ENCODE measurements around the gene FCHSD2. TPM values are rescaled to one million over a fixed set of nuclear protein-coding genes. Genes with fewer than 3 reads are reported as not detected.

FCHSD2 gene
- total and polyA plus RNA-seq, 2 of the 8 experiments (the other 6 are each of a cell fraction or from before 2014, with no cell fraction given): 4.1 to 7.8 TPM

GRCh38 chr11:72927380-72927779 is 214.7 kb downstream of the FCHSD2 start:
- H3K36me3 ChIP-seq (ENCODE audit: control insufficient read depth in 2 of 4, insufficient read depth in 4 of 4, low read length in 3 of 4): no peaks in the 10 kb centered on the region
- CTCF ChIA-PET (ENCODE audit: partially characterized antibody): interaction anchor here (0.6 kb wide), 1 partner anchor 63 kb away, joined by 3 read pairs; no protein-coding TSS in a partner anchor

More at GRCh38 chr11:72927380-72927779, 214.7 kb downstream of the FCHSD2 start:
- TF ChIP-seq EP300 (IDR thresholded peaks at IDR 0.05; ENCODE audit: borderline replicate concordance in 1 of 2, low read depth in 2 of 2, low read length in 2 of 2) (no peak), TCF12 (IDR thresholded peaks at IDR 0.05; ENCODE audit: low read depth, low read length) (no peak), RNF2 (IDR thresholded peaks at IDR 0.05; ENCODE audit: borderline replicate concordance, low read depth, low read length, missing control alignments, poor library complexity, severe bottlenecking) (no peak), KDM5A (IDR thresholded peaks at IDR 0.05; ENCODE audit: low read length) (no peak), GABPA (IDR thresholded peaks at IDR 0.05; ENCODE audit: borderline replicate concordance, insufficient read depth, low read length) (no peak)
- Histone ChIP-seq H2BK120ac (replicated peaks; ENCODE audit: low read depth, low read length) (no peak overlapping the region), H3K14ac (ENCODE audit: insufficient read length) (no peak overlapping the region), H2BK5ac (ENCODE audit: low read depth, low read length) (no peak overlapping the region), H3K79me1 (ENCODE audit: low read depth, low read length) (no peaks in the 10 kb centered on the region), H2BK12ac (ENCODE audit: low read depth, low read length) (no peak overlapping the region), H3K23me2 (ENCODE audit: low read depth, low read length) (no peaks in the 10 kb centered on the region), H2AK5ac (ENCODE audit: low read depth, low read length) (no peak overlapping the region), H3K4me1 (replicated peaks in 1 of 4; ENCODE audit: control insufficient read depth in 3 of 4, insufficient read depth in 4 of 4, low read length in 3 of 4) (no peaks in the 10 kb centered on the region; a peak in 1 of 7 replicates), H2AFZ (ENCODE audit: low read length) (no peak overlapping the region), H3K4ac (replicated peaks; ENCODE audit: insufficient read length, low read depth, low read length) (no peak overlapping the region), H3K27ac (ENCODE audit: low read depth, low read length) (no peak overlapping the region), H3K27me3 (replicated peaks in 1 of 4; ENCODE audit: control insufficient read depth in 3 of 4, extremely low read depth in 1 of 4, insufficient read depth in 3 of 4, low read length in 3 of 4) (no peaks in the 10 kb centered on the region), H3K4me2 (ENCODE audit: insufficient read depth in 1 of 2, low read depth in 2 of 2, low read length in 2 of 2) (no peak overlapping the region), H3K23ac (ENCODE audit: insufficient read length) (no peak overlapping the region), H3K9me3 (ENCODE audit: insufficient read depth in 2 of 2, low read depth in 1 of 2, low read length in 1 of 2) (no peaks in the 10 kb centered on the region), H3K9ac (replicated peaks in 1 of 4; ENCODE audit: extremely low read depth in 1 of 4, low read depth in 3 of 4, low read length in 3 of 4) (no peak overlapping the region), H3K18ac (ENCODE audit: extremely low read depth, low read length) (no peak overlapping the region), H2BK15ac (ENCODE audit: low read length) (no peak overlapping the region), H3K79me2 (ENCODE audit: control insufficient read depth in 1 of 2, insufficient read depth in 2 of 2, low read length in 2 of 2) (no peaks in the 10 kb centered on the region), H4K20me1 (replicated peaks in 1 of 2; ENCODE audit: control insufficient read depth in 1 of 2, insufficient read depth in 2 of 2, low read length in 2 of 2) (no peaks in the 10 kb centered on the region), H4K91ac (replicated peaks; ENCODE audit: insufficient read length, low read length) (no peak overlapping the region), H3K56ac (replicated peaks; ENCODE audit: insufficient read length, low read depth, low read length) (no peak overlapping the region), H2BK20ac (ENCODE audit: low read length) (no peak overlapping the region), H4K5ac (ENCODE audit: insufficient read length, low read depth, low read length) (no peak overlapping the region), H3K4me3 (ENCODE audit: extremely low read depth in 1 of 4, insufficient read depth in 2 of 4, low read depth in 3 of 4, low read length in 4 of 4) (no peak overlapping the region), H4K8ac (ENCODE audit: extremely low read depth, insufficient read depth, low read length) (no peak overlapping the region)
- POLR2A ChIA-PET (ENCODE audit: partially characterized antibody): no interaction called here
- no peak for FAIRE-seq
- DNase-seq (ENCODE audit: low read depth in 1 of 2, low spot score in 2 of 2): no peak
